Measurements from ENCODE around the gene NPIPA1. TPM values are rescaled to one million over a fixed set of nuclear protein-coding genes. Genes with fewer than 3 reads are reported as not detected.
"Not testable (repeated sequence)": the region's sequence is repeated elsewhere in the genome, so short reads cannot be mapped to it uniquely, and the experiment has no call there.

Gene NPIPA1
- total RNA-seq, 1 donor from 2014 or later = 91.6 TPM

- intact Hi-C loops (cut with DNase I); H3K9me3 ChIP-seq; H3K27me3 ChIP-seq; H3K36me3 ChIP-seq: not testable (repeated sequence)
- peak overlapping the region; percentile 93 for H3K4me3 ChIP-seq
- peak; percentile 43 for ATAC-seq
- H3K27ac ChIP-seq = peak overlapping the region; percentile 93
- peak; percentile 82 for DNase-seq
- peak; percentile 19 for TF ChIP-seq CTCF (IDR thresholded peaks at IDR 0.05)
- peaks cover 23% of the 10 kb centered on the region for H3K4me1 ChIP-seq
Measured at GRCh38 chr16:14975418-14976194, 38.4 kb downstream of the NPIPA1 start.

GRCh38 chr16:14976971-14977736 is 39.9 kb downstream of the NPIPA1 start:
- H3K4me3 ChIP-seq; H3K27me3 ChIP-seq; H3K36me3 ChIP-seq; H3K27ac ChIP-seq; ATAC-seq; DNase-seq; H3K9me3 ChIP-seq; intact Hi-C loops (cut with DNase I): not testable (repeated sequence)
- H3K4me1 ChIP-seq = peaks cover 23% of the 10 kb centered on the region

- intact Hi-C loops (cut with DNase I); H3K27ac ChIP-seq; ATAC-seq; DNase-seq; H3K9me3 ChIP-seq; H3K36me3 ChIP-seq; H3K27me3 ChIP-seq; H3K4me3 ChIP-seq: not testable (repeated sequence)
- H3K4me1 ChIP-seq = peaks cover 23% of the 10 kb centered on the region
Measured at GRCh38 chr16:14978281-14978680, 41.0 kb downstream of the NPIPA1 start.

GRCh38 chr16:14978908-14979307 is 41.7 kb downstream of the NPIPA1 start:
- intact Hi-C loops (cut with DNase I); ATAC-seq; H3K27ac ChIP-seq; DNase-seq; H3K27me3 ChIP-seq; H3K4me3 ChIP-seq; H3K36me3 ChIP-seq; H3K9me3 ChIP-seq: not testable (repeated sequence)
- H3K4me1 ChIP-seq = peaks cover 20% of the 10 kb centered on the region

- H3K27ac ChIP-seq; H3K9me3 ChIP-seq; H3K4me3 ChIP-seq; H3K27me3 ChIP-seq; ATAC-seq; intact Hi-C loops (cut with DNase I); DNase-seq: not testable (repeated sequence)
- peaks cover 18% of the 10 kb centered on the region for H3K36me3 ChIP-seq
- H3K4me1 ChIP-seq = peaks cover 10% of the 10 kb centered on the region
Measured at GRCh38 chr16:14981234-14981633, 44.0 kb downstream of the NPIPA1 start.

GRCh38 chr16:14982521-14982920 is 45.3 kb downstream of the NPIPA1 start:
- ATAC-seq = peak; percentile 64
- H3K4me1 ChIP-seq; H3K9me3 ChIP-seq; intact Hi-C loops (cut with DNase I); DNase-seq; H3K27ac ChIP-seq; H3K4me3 ChIP-seq; H3K27me3 ChIP-seq: not testable (repeated sequence)
- peaks cover 29% of the 10 kb centered on the region for H3K36me3 ChIP-seq

GRCh38 chr16:14988092-14988491 is 50.8 kb downstream of the NPIPA1 start:
- ATAC-seq = peak; percentile 31
- H3K27ac ChIP-seq; H3K4me1 ChIP-seq; H3K27me3 ChIP-seq; H3K9me3 ChIP-seq; DNase-seq; H3K4me3 ChIP-seq; intact Hi-C loops (cut with DNase I): not testable (repeated sequence)
- peaks cover 41% of the 10 kb centered on the region for H3K36me3 ChIP-seq

GRCh38 chr16:14988661-14989191 is 51.5 kb downstream of the NPIPA1 start:
- H3K4me3 ChIP-seq; H3K27me3 ChIP-seq; H3K27ac ChIP-seq; DNase-seq; H3K9me3 ChIP-seq; H3K4me1 ChIP-seq; intact Hi-C loops (cut with DNase I): not testable (repeated sequence)
- H3K36me3 ChIP-seq = peaks cover 41% of the 10 kb centered on the region
- peak; percentile 35 for ATAC-seq

- H3K36me3 ChIP-seq = peaks cover 40% of the 10 kb centered on the region
- intact Hi-C loops (cut with DNase I); H3K9me3 ChIP-seq; H3K4me1 ChIP-seq; H3K27ac ChIP-seq; H3K4me3 ChIP-seq; H3K27me3 ChIP-seq; DNase-seq: not testable (repeated sequence)
- peak; percentile 47 for ATAC-seq
Measured at GRCh38 chr16:14989291-14990281, 52.3 kb downstream of the NPIPA1 start.

- H3K27me3 ChIP-seq; H3K27ac ChIP-seq; H3K4me1 ChIP-seq; H3K9me3 ChIP-seq; ATAC-seq; intact Hi-C loops (cut with DNase I); H3K4me3 ChIP-seq; DNase-seq: not testable (repeated sequence)
- peaks cover 10% of the 10 kb centered on the region for H3K36me3 ChIP-seq
Measured at GRCh38 chr16:14993277-14994151, 56.3 kb downstream of the NPIPA1 start.

GRCh38 chr16:14996702-14997101 is 59.5 kb downstream of the NPIPA1 start:
- DNase-seq; H3K4me1 ChIP-seq; intact Hi-C loops (cut with DNase I); H3K9me3 ChIP-seq; H3K4me3 ChIP-seq; H3K27ac ChIP-seq; ATAC-seq; H3K27me3 ChIP-seq: not testable (repeated sequence)
- H3K36me3 ChIP-seq = peaks cover 24% of the 10 kb centered on the region
